HG03575 (cell line): ENCODE data around the gene SSBP4.
"Not testable (repeated sequence)": the region's sequence is repeated elsewhere in the genome, so short reads cannot be mapped to it uniquely, and the experiment has no call there.

Experiments used
- ATAC-seq: cut with Tn5 transposase; IDR thresholded peaks from one replicate; pipeline ENCODE4 v1.9.1; 2021; ENCODE audit not compliant: unreplicated experiment, insufficient number of reproducible peaks, low FRiP score; ENCODE audit errors: extremely low read depth

The SSBP4 gene

DNA sequence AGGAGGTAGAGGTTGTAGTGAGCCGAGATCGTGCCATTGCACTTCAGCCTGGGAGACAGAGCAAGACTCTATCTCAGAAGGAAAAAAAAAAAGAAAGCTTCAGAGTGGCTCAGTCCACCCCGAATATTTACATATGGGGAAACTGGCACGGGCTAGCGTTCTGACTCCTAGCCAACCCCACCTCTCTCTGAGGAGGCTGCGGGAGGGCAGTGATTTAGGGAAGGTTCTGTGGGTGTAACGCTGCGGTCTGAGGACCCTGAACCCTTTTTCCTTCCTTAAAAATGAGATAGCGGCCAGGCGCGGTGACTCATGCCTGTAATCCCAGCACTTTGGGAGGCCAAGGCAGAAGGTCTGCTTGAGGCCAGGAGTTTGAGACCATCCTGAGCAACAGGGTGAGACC, 26.8 kb upstream of the SSBP4 start:
- ATAC-seq: no peak

DNA sequence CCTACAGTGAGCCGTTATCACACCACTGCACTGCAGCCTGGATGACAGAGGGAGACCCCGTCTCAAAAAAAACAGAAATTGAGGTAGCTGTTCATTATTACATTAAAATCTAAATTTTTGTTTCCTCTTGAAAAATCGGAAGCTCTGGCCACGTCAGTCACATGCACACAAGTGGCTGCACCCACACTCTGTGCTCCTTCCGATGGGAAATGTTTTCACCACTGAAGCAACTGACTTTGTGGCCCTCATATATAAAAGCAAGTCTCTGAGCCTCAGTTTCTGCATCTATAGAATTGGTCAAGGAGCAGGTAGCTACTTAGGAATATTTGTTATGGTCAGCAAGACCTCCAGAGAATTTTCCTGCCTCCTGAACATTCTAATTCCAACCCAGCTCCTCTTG, 26.3 kb upstream of the SSBP4 start:
- no peak for ATAC-seq

- ATAC-seq: no peak
Observed at GRCh38 chr19:18393836-18394235, 25.4 kb upstream of the SSBP4 start.

GRCh38 chr19:18396471-18397241, 22.5 kb upstream of the SSBP4 start:
- ATAC-seq: no peak

GRCh38 chr19:18397242-18398202, 21.7 kb upstream of the SSBP4 start, which contains the start of gene LRRC25:
TSS of gene LRRC25 (minus strand) at chr19:18397622. CDS start at chr19:18396963, 659 bp downstream.
- ATAC-seq: no peak

- ATAC-seq: no peak
Observed at GRCh38 chr19:18399008-18399407, 20.2 kb upstream of the SSBP4 start.

DNA sequence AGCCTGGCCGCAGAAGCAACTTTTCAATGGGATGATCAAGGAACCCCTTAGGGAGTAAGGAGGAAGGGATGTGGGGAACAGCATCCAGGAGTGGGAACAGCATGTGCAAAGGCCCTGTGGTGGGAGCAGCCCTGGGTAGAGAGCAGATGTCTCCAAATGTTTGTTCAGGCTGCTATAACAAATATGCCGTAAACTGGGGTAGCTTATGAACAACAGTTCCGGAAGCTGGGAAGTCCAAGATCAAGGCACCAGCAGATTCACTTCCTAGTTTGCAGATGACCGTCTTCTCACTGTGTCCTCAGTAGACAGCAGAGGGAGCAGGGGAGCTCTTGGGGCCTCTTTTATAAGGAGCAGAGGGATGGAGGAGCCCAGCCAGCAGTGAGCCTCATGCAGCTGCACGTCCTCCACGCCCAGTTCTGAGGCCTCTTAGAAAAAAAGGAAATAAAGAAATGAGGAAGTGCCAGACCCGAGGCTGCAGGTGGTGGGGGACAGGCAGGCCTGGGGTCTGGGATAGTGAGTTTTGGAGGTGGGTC, 17.6 kb upstream of the SSBP4 start:
- ATAC-seq: no peak

DNA sequence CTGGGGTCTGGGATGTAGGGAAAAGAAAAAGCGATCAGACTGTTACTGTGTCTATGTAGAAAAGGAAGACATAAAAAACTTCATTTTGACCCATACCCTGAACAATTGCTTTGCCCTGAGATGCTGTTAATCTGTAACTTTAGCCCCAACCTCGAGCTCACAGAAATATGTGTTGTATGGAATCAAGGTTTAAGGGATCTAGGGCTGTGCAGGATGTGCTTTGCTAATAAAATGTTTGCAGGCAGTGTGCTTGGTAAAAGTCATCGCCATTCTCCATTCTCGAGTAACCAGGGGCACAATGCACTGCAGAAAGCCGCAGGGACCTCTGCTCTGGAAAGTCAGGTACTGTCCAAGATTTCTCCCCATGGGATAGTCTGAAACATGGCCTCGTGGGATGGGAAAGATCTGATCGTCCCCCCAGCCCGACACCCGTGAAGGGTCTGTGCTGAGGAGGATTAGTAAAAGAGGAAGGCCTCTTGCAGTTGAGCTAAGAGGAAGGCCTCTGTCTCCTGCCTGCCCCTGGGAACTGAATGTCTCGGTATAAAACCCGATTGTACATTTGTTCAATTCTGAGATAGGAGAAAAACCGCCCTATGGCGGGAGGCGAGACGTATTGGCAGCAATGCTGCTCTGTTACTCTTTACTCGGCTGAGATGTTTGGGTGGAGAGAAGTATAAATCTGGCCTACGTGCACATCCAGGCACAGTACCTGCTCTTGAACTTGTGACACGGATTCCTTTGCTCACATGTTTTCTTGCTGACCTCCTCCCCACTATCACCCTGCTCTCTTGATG, 16.5 kb upstream of the SSBP4 start:
- ATAC-seq: not testable (repeated sequence)

DNA sequence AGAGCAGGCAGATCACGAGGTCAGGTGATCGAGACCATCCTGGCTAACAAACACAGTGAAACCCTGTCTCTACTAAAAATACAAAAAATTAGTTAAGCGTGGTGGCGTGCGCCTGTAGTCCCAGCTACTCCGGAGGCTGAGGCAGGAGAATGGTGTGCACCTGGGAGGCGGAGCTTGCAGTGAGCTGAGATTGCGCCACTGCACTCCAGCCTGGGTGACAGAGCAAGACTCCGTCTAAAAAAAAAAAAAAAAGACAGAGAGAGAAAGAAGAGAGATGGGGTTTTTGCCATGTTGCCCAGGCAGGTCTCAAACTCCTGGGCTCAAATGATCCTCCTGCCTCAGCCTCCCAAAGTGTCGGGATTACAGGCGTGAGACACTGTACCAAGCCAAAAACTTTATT, 13.4 kb upstream of the SSBP4 start:
- ATAC-seq: not testable (repeated sequence)

DNA sequence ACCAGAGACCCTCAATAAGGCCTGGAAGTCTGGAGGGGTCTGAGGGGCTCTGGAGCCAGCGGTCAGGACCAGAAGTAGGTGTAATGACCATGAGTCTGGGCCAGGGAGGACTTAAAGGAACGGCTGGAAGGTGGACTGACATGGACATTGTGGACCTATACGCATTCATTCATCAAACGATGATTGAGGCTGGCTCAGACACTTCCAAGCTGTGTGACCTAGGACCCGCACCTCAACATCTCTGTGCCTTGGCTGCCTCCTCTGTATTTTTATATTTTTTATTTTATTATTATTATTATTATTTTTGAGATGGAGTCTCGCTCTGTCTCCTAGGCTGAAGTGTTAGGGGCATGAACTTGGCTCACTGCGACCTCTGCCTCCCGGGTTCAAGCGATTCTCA, 12.4 kb upstream of the SSBP4 start:
- no peak for ATAC-seq

DNA sequence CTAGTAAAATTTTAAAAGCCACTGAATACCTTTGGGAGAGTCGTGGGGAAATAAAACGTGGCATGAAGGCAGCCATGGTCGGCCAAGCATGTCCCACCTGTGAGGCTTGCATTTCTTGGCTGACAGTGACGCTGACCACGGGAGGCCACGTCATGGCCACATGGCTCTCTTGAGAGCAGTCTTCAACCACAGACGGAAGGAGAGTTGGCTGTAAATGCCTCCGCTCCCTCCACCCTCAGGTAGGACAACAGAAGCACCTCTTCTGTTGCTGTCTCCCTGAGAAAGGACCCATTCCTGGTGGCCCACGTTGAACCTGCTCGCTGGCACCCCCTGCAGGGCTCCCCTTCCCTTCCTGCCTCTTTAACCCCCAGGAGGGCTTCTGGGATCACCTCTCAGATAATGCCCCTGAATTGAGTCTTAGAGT, 11.1 kb upstream of the SSBP4 start:
- no peak for ATAC-seq

- ATAC-seq: no peak
Observed at GRCh38 chr19:18412610-18413239, 6.5 kb upstream of the SSBP4 start.

GRCh38 chr19:18414504-18415177, 4.6 kb upstream of the SSBP4 start:
- no peak for ATAC-seq

DNA sequence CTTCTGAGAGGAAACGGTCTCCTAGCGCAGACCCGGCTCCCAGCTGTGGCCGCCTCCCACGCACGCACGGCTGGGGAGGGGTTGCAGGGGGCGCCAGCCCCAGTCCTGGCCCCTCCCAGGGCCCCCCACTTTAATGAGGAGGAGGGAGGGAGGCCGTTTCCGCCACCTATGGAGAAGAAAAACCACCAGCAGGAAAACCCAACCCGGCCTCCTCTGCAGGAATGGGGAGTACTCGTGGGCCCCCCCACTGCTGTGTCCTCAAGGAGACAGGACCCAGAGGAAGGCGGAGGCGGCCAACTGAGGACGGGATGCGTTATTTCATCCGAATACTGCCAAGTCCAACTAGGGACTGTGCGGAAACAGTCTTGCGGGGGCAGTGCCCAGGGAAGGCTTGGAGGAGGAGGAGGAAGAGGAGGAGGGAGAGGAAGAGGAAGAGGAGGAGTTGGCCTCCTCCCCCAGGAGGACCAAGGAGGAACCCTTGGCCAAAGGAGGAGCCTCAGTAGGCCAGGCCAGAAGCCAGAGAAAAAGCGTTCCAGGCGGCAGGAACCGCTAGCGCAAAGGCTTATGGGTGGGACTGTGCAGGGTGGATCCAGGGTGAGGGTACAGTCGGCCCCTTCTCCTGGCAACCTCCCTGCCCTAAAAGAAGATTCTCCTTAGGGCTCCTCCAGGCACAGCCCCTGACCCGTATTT, 3.9 kb upstream of the SSBP4 start:
- ATAC-seq: no peak

DNA sequence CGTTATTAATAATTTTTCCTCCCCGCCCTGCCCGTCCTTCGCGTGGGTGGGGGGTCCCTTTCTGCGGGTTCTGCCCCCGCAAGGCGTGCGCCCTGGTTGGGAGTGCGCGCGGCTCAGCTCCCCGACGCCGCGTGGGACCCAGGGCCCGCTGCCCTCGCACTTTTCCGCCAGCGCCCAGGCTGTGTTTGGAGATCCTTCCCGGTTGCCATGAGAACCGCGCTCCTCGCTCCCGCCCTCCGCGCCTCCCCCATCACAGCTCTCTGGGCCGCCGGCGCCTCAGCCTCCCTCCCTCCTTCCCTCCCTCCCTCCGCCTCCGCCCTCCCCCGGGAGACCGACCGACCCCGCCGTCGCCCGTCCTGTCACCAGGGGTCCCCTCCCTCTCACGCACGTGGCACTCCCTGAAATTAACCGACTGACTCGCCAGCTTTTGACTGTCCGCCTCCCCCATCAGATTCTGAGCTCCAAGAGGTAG, 2.4 kb upstream of the SSBP4 start:
- no peak for ATAC-seq

GRCh38 chr19:18417250-18418028, 1.8 kb upstream of the SSBP4 start:
- ATAC-seq: no peak

DNA sequence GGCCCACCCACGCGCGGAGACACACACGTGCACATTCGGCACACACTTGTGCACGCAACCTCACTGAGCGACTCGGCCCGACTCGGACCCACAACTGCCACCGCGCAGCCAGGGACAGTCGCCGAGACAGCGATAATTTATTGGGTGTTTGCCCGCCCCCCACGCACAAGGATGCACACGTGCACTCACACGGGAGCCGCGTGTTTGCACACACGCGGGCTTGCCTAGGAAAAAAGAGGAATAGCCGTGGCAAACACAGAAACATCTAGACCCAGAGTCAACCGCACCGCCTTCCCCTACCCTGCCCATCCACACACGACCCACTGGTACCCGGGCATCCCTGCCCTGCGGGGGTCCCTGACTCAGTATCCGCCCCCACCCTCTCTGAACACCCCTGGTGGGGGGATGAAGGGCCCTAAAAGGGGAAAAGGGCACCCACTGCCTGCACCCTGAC, 1.1 kb upstream of the SSBP4 start:
- no peak for ATAC-seq
